ENCODE measurements around the gene SPECC1.

The SPECC1 gene

DNA sequence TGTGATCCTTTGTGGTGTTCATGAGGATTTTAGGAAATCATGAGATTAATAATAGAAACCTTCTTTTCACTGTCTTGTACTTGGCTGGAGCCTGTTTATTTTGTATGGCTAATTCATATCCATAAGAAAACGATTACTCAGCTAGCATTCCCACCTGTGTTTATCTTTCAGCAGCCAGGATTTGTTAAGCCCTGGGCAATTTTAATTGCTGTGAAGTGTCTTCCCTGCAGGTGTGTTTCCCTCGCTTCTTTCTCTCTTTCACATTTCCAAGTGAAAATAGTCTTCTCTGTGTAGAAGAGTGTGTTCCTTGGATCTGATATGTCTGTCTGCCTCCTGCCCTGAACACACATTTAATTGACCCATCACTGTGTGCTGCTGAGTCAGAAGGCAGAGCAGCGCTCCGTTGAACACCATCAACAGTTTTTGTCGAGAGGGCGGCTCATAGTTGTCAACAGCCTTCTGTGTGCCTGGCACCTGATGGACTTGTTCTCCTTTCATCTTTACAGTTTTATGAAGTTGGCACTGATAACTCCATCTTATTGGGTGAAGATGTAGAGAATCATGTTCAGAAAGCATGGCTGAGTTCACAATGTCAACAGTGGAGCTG lies 83.2 kb downstream of the SPECC1 start:
- TF ChIP-seq CTCF (IDR thresholded peaks at IDR 0.05; ENCODE audit: insufficient read depth, low read length, poor library complexity, severe bottlenecking) = no peak
- Histone ChIP-seq H3K4me3 (replicated peaks; ENCODE audit: low read depth, low read length) (no peak overlapping the region), H3K36me3 (ENCODE audit: control insufficient read depth, insufficient read depth, low read length) (no peaks in the 10 kb centered on the region), H3K27me3 (replicated peaks; ENCODE audit: control insufficient read depth, insufficient read depth, low read length) (no peaks in the 10 kb centered on the region)
- DNase-seq (ENCODE audit: extremely low read depth, insufficient read length) = no peak

DNA sequence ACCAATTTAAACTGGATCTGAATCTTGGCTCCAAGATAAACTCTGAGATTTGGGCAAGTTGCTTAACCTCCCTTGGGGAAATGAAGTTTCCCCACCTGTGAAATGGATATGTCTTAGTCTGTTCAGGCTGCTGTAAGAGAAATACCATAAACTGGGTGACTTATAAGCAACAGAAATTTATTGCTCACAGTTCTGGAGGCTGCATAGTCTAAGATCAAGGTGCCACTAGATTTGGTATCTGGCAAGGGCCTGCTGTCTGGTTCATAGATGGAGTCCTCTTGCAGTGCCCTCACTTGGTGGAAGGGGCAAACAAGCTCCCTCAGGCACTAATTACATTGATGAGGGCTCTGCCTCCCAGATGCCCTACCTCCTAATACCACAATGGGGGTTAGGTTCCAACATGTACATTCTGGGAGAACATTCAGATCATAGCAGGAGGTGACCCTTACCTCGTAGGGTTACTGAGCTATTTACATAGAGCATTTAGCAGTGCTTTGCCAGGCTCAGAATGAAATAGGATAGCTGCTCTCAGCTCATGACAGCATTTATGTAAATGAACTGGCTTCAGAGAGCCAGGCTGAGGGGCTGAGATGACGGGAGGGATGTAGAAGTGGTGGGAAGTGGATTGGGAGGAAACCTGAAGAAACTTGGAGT lies 83.9 kb downstream of the SPECC1 start:
- Histone ChIP-seq H3K27me3 (replicated peaks; ENCODE audit: control insufficient read depth, insufficient read depth, low read length) (no peaks in the 10 kb centered on the region), H3K4me3 (replicated peaks; ENCODE audit: low read depth, low read length) (no peak overlapping the region), H3K36me3 (ENCODE audit: control insufficient read depth, insufficient read depth, low read length) (no peaks in the 10 kb centered on the region)
- DNase-seq (ENCODE audit: extremely low read depth, insufficient read length) = no peak
- TF ChIP-seq CTCF (IDR thresholded peaks at IDR 0.05; ENCODE audit: insufficient read depth, low read length, poor library complexity, severe bottlenecking) = no peak

GRCh38 chr17:20094777-20095176 lies 85.6 kb downstream of the SPECC1 start:
- no peak overlapping the region for H3K4me3 ChIP-seq (replicated peaks; ENCODE audit: low read depth, low read length)
- H3K27me3 ChIP-seq (replicated peaks; ENCODE audit: control insufficient read depth, insufficient read depth, low read length) = no peaks in the 10 kb centered on the region
- DNase-seq (ENCODE audit: extremely low read depth, insufficient read length) = no peak
- no peak for TF ChIP-seq CTCF (IDR thresholded peaks at IDR 0.05; ENCODE audit: insufficient read depth, low read length, poor library complexity, severe bottlenecking)
- no peaks in the 10 kb centered on the region for H3K36me3 ChIP-seq (ENCODE audit: control insufficient read depth, insufficient read depth, low read length)

- no peak overlapping the region for H3K4me3 ChIP-seq (replicated peaks; ENCODE audit: low read depth, low read length)
- no peaks in the 10 kb centered on the region for H3K27me3 ChIP-seq (replicated peaks; ENCODE audit: control insufficient read depth, insufficient read depth, low read length)
- H3K36me3 ChIP-seq (ENCODE audit: control insufficient read depth, insufficient read depth, low read length) = no peaks in the 10 kb centered on the region
- no peak for TF ChIP-seq CTCF (IDR thresholded peaks at IDR 0.05; ENCODE audit: insufficient read depth, low read length, poor library complexity, severe bottlenecking)
- DNase-seq (ENCODE audit: extremely low read depth, insufficient read length) = no peak
Observed at GRCh38 chr17:20095336-20096080, 86.3 kb downstream of the SPECC1 start.

GRCh38 chr17:20096430-20096829 lies 87.3 kb downstream of the SPECC1 start:
- H3K27me3 ChIP-seq (replicated peaks; ENCODE audit: control insufficient read depth, insufficient read depth, low read length) = no peaks in the 10 kb centered on the region
- H3K36me3 ChIP-seq (ENCODE audit: control insufficient read depth, insufficient read depth, low read length) = no peaks in the 10 kb centered on the region
- DNase-seq (ENCODE audit: extremely low read depth, insufficient read length) = no peak
- no peak for TF ChIP-seq CTCF (IDR thresholded peaks at IDR 0.05; ENCODE audit: insufficient read depth, low read length, poor library complexity, severe bottlenecking)
- H3K4me3 ChIP-seq (replicated peaks; ENCODE audit: low read depth, low read length) = no peak overlapping the region
